ENCODE results near the gene FYN.

GRCh38 chr6:111732390-111732789 lies 140.9 kb downstream of the FYN start:
- TF ChIP-seq CTCF (IDR thresholded peaks at IDR 0.05; ENCODE audit: insufficient read depth, low read length, poor library complexity, severe bottlenecking) (no peak), EZH2phosphoT487 (conservative IDR thresholded peaks at IDR 0.05; ENCODE audit: low read length) (no peak)

All from SU-DHL-6 (cell line).